ACC112 (cell line): ENCODE measurements around the gene CLCN2.

Source experiments
- H2AFZ ChIP-seq: fragments of 200-600 bp; sonication (generic); one replicate; pipeline ENCODE4 v1.6.0; 2017; ENCODE audit warnings: antibody characterized with exemption, low read length; ENCODE audit not compliant: unreplicated experiment
- H3K27ac ChIP-seq: fragments of 200-600 bp; sonication (generic); 2 replicates; pipeline ENCODE4 v1.5.1; 2014; ENCODE audit warnings: low read depth, mild to moderate bottlenecking, antibody characterized with exemption, low read length, moderate library complexity
- H3K27me3 ChIP-seq: fragments of 200-600 bp; sonication (generic); 2 replicates; pipeline ENCODE4 v1.6.1; 2014; ENCODE audit warnings: mild to moderate bottlenecking, antibody characterized with exemption, low read length, moderate library complexity, mixed read lengths; ENCODE audit not compliant: insufficient read depth
- H3K36me3 ChIP-seq: fragments of 200-600 bp; sonication (generic); 2 replicates; pipeline ENCODE4 v1.6.1; 2016; ENCODE audit warnings: mild to moderate bottlenecking, antibody characterized with exemption, low read length, moderate library complexity, mixed read lengths; ENCODE audit not compliant: insufficient read depth
- H3K4me1 ChIP-seq: fragments of 200-600 bp; sonication (generic); one replicate; pipeline ENCODE4 v1.6.1; 2016; ENCODE audit warnings: low read length, mixed read lengths; ENCODE audit not compliant: insufficient read depth, unreplicated experiment, control insufficient read depth
- H3K4me3 ChIP-seq: fragments of 200-600 bp; sonication (generic); 2 replicates; pipeline ENCODE4 v1.5.1; 2014; ENCODE audit warnings: mild to moderate bottlenecking, low read depth, low read length
- H3K79me2 ChIP-seq: fragments of 200-600 bp; sonication (generic); one replicate; pipeline ENCODE4 v1.6.0; 2016; ENCODE audit warnings: low read length; ENCODE audit not compliant: control insufficient read depth, unreplicated experiment, insufficient read depth

The CLCN2 gene

GRCh38 chr3:184350618-184351017 is 10.8 kb downstream of the CLCN2 start:
- Histone ChIP-seq H2AFZ (no peak overlapping the region), H3K79me2 (no peaks in the 10 kb centered on the region), H3K36me3 (peaks cover 3% of the 10 kb centered on the region; the same call in 1 of the 2 replicates), H3K4me3 (no peak overlapping the region), H3K27me3 (no peaks in the 10 kb centered on the region), H3K27ac (no peak overlapping the region), H3K4me1 (peaks cover under 1% of the 10 kb centered on the region)

GRCh38 chr3:184349563-184350470 is 11.6 kb downstream of the CLCN2 start:
- Histone ChIP-seq H3K27me3 (no peaks in the 10 kb centered on the region), H3K79me2 (no peaks in the 10 kb centered on the region), H3K27ac (no peak overlapping the region), H2AFZ (no peak overlapping the region), H3K36me3 (no peaks in the 10 kb centered on the region), H3K4me1 (peaks cover 5% of the 10 kb centered on the region), H3K4me3 (no peak overlapping the region)

DNA sequence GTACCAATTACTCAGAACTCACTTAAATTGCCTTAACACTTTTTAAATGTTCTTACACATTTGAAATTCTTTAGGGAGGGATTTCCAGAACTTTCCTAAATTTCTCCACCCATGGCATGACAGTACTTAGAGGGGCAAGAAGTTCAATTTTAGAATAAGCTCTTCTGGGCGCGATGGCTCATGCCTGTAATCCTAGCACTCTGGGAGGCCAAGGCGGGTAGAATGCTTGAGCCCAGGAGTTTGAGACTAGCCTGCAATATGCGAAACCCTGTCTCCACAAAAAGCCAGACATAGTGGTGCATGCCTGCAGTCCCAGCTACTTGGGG is 13.4 kb downstream of the CLCN2 start:
- H3K27ac ChIP-seq: no peak overlapping the region
- no peaks in the 10 kb centered on the region for H3K79me2 ChIP-seq
- no peaks in the 10 kb centered on the region for H3K27me3 ChIP-seq
- no peaks in the 10 kb centered on the region for H3K36me3 ChIP-seq
- H3K4me3 ChIP-seq: no peak overlapping the region
- no peak overlapping the region for H2AFZ ChIP-seq
- peaks cover 5% of the 10 kb centered on the region for H3K4me1 ChIP-seq

GRCh38 chr3:184347321-184348056 is 13.9 kb downstream of the CLCN2 start:
- Histone ChIP-seq H3K4me1 (peaks cover 5% of the 10 kb centered on the region), H3K36me3 (no peaks in the 10 kb centered on the region), H3K27me3 (no peaks in the 10 kb centered on the region), H3K4me3 (no peak overlapping the region), H2AFZ (no peak overlapping the region), H3K79me2 (no peaks in the 10 kb centered on the region), H3K27ac (no peak overlapping the region)

GRCh38 chr3:184346480-184347190 is 14.8 kb downstream of the CLCN2 start:
- Histone ChIP-seq H3K4me1 (peaks cover 5% of the 10 kb centered on the region), H3K27ac (no peak overlapping the region), H3K27me3 (no peaks in the 10 kb centered on the region), H3K4me3 (no peak overlapping the region), H3K36me3 (peaks cover 3% of the 10 kb centered on the region; the same call in 1 of the 2 replicates), H3K79me2 (peaks cover 2% of the 10 kb centered on the region), H2AFZ (no peak overlapping the region)

DNA sequence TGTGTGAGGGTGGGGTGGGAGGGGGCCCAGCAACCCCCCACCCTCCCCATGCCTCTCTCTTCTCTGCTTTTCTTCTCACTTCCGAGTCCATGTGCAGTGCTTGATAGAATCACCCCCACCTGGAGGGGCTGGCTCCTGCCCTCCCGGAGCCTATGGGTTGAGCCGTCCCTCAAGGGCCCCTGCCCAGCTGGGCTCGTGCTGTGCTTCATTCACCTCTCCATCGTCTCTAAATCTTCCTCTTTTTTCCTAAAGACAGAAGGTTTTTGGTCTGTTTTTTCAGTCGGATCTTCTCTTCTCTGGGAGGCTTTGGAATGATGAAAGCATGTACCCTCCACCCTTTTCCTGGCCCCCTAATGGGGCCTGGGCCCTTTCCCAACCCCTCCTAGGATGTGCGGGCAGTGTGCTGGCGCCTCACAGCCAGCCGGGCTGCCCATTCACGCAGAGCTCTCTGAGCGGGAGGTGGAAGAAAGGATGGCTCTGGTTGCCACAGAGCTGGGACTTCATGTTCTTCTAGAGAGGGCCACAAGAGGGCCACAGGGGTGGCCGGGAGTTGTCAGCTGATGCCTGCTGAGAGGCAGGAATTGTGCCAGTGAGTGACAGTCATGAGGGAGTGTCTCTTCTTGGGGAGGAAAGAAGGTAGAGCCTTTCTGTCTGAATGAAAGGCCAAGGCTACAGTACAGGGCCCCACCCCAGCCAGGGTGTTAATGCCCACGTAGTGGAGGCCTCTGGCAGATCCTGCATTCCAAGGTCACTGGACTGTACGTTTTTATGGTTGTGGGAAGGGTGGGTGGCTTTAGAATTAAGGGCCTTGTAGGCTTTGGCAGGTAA is 15.9 kb downstream of the CLCN2 start:
- Histone ChIP-seq H3K27me3 (no peaks in the 10 kb centered on the region), H3K79me2 (peaks cover 12% of the 10 kb centered on the region), H3K27ac (no peak overlapping the region), H3K36me3 (peaks cover 3% of the 10 kb centered on the region; the same call in 1 of the 2 replicates), H2AFZ (no peak overlapping the region), H3K4me3 (no peak overlapping the region), H3K4me1 (peaks cover 13% of the 10 kb centered on the region)

- Histone ChIP-seq H3K27ac (no peak overlapping the region), H3K36me3 (peaks cover 3% of the 10 kb centered on the region; the same call in 1 of the 2 replicates), H3K27me3 (no peaks in the 10 kb centered on the region), H3K4me3 (no peak overlapping the region), H2AFZ (no peak overlapping the region), H3K79me2 (peaks cover 15% of the 10 kb centered on the region), H3K4me1 (peaks cover 15% of the 10 kb centered on the region)
Observed at GRCh38 chr3:184344579-184345316, 16.7 kb downstream of the CLCN2 start.

DNA sequence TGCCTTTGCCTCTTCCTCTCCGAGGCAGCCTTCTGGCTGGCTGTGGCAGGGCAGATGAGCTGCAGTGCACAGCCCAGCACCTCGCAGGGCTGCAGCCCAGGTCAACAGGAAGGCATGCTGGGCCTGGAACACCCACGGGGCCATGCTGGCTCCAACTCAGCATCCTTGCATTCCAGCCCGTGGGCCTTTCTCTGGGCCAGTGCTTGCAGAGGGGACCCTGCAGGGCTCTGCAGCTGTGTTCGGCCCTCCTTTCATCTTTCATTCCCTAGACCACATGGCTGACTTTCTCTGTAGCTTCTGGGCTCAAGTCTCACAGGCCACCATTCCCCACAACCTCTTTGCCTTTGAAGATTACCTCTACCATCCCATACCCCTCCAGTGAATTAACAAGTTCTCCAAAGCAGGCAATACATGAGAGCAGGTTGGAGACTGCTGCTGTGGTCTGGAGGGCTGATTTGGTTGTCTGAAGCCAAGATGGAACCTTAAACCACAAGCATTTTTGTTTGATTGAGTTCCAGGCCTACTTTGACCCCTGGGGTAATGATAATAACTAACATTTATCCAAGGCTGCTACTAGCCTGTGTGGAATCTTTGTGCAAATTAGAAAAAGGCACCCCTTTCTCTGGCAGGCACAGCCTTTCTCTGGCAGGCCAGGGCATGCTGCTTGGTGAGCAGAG is 18.1 kb downstream of the CLCN2 start:
- H2AFZ ChIP-seq: no peak overlapping the region
- peaks cover 3% of the 10 kb centered on the region; the same call in 1 of the 2 replicates for H3K36me3 ChIP-seq
- H3K79me2 ChIP-seq: peaks cover 27% of the 10 kb centered on the region
- no peak overlapping the region for H3K4me3 ChIP-seq
- no peaks in the 10 kb centered on the region for H3K27me3 ChIP-seq
- no peak overlapping the region for H3K27ac ChIP-seq
- peaks cover 23% of the 10 kb centered on the region for H3K4me1 ChIP-seq

GRCh38 chr3:184341925-184342324 is 19.5 kb downstream of the CLCN2 start:
- Histone ChIP-seq H3K4me3 (no peak overlapping the region), H3K79me2 (peaks cover 41% of the 10 kb centered on the region), H2AFZ (no peak overlapping the region), H3K36me3 (peaks cover 3% of the 10 kb centered on the region; the same call in 1 of the 2 replicates), H3K27me3 (no peaks in the 10 kb centered on the region), H3K27ac (no peak overlapping the region), H3K4me1 (peaks cover 37% of the 10 kb centered on the region)
